Ovary (tissue), 9 donors: ENCODE results near the gene ARHGEF18. TPM values are rescaled to one million over a fixed set of nuclear protein-coding genes. Genes with fewer than 3 reads are reported as not detected.

ENCODE experiments used
- DNase-seq, 5 donors: peaks; one replicate each; pipeline ENCODE4 v3.0.0-alpha.2; 2019 to 2020
- H3K27ac ChIP-seq, 2 donors: fragments of 200-600 bp; one replicate each; pipeline versions ENCODE4 v1.5.1 to v1.8.0; 2019 to 2022
- H3K27me3 ChIP-seq: fragments of 200-600 bp; one replicate; pipeline ENCODE4 v1.8.0; 2022
- H3K36me3 ChIP-seq: fragments of 200-600 bp; sonication (generic); one replicate; pipeline ENCODE4 v1.5.1; 2019
- H3K4me1 ChIP-seq: one replicate; pipeline ENCODE4 v1.8.1; 2013; ENCODE audit warnings: mild to moderate bottlenecking, moderate library complexity; ENCODE audit not compliant: insufficient read depth
- H3K4me3 ChIP-seq: fragments of 200-600 bp; sonication (generic); one replicate; pipeline ENCODE4 v1.5.1; 2017
- H3K9me3 ChIP-seq, 2 donors: fragments of 200-600 bp in 1 of 2; sonication (generic) in 1 of 2; one replicate each; pipeline versions ENCODE4 v1.5.1 to v1.8.1; 2013 to 2019; ENCODE audit warnings: mild to moderate bottlenecking in 1 of 2, moderate library complexity in 1 of 2
- CTCF ChIP-seq, 3 donors: fragments of 450-650 bp in 2 of 3; fragments of 200-600 bp in 1 of 3; IDR thresholded peaks; one replicate each; pipeline versions ENCODE4 v1.5.1 to v1.8.0; 2016 to 2022; ENCODE audit warnings: antibody characterized with exemption in 3 of 3, mild to moderate bottlenecking in 1 of 3
- EP300 ChIP-seq: sonication (generic); formaldehyde crosslinking; IDR thresholded peaks from one replicate; pipeline ENCODE4 v1.6.1; 2017; ENCODE audit warnings: antibody characterized with exemption
- POLR2A ChIP-seq: fragments of 450-650 bp; IDR thresholded peaks from one replicate; pipeline ENCODE4 v1.6.1; 2017; ENCODE audit warnings: antibody characterized with exemption, mild to moderate bottlenecking, moderate library complexity
- WGBS, 3 donors: extraction: QIAGEN DNeasy Blood & Tissue Kit in 1 of 3; methylation state at CpG; one replicate each; pipeline versions ENCODE4 v1.1.5 to v1.1.7; 2013 to 2017; 5-methylcytosine and 5-hydroxymethylcytosine counted together
- intact Hi-C, 4 donors: fragments of 100-400 bp; cut with DNase I; formaldehyde crosslinking; loops; one replicate each; pipeline versions ENCODE4 v1.11.0 to v1.15.1; 2022 to 2023
- polyA plus RNA-seq, 2 donors: library from polyadenylated mRNA; stranded (reverse); fragments of 200-250 nt in 1 of 2; fragments of 350-450 nt in 1 of 2; fragmentation: Illumina TruSeq in 1 of 2; extraction: RNeasy Lipid Tissue Mini Kit (QIAGEN cat#74804) in 1 of 2; gene quantifications; one replicate each; pipeline ENCODE4 v1.2.3, GENCODE V29; 2013 to 2014
- total RNA-seq, 7 donors: library from RNA; depleted of rRNA in 2 of 7; stranded (reverse); fragments of >200 nt in 2 of 7; fragmentation: NEBNext Ultra II Directional in 3 of 7; extraction: Animal tissue kit (Norgen Biotek cat#: 25700) in 3 of 7; gene quantifications; one replicate each; pipeline versions ENCODE4 v1.1.0 to v1.2.4, GENCODE V29; 2016 to 2023
- donor health status: DM: no; HTN: no; CAD: no; lungs with moderate emphysema.
- donor health status: DM: no; HTN: no; CAD: no.
- donor health status: Bipolar disorder and iron deficiency.
- donor health status: DM: yes; HTN: yes; CAD: no.
- donor health status: DM: no; HTN: no; CAD: no.
- donor health status: DM: yes; HTN: yes; CAD: no.

ARHGEF18 gene
- total and polyA plus RNA-seq, 9 donors, result 2.5 to 31.6 (median 24.9) TPM

- intact Hi-C loops, result no loop called here
- Histone ChIP-seq H3K27me3 (no peaks in the 10 kb centered on the region), H3K27ac (no peak overlapping the region), H3K4me1 (no peaks in the 10 kb centered on the region), H3K36me3 (no peaks in the 10 kb centered on the region), H3K9me3 (no peaks in the 10 kb centered on the region), H3K4me3 (no peak overlapping the region)
- TF ChIP-seq EP300, result no peak
- TF ChIP-seq CTCF (IDR thresholded peaks at IDR 0.05), result no peak
- TF ChIP-seq POLR2A, result no peak
- WGBS, 3 donors, result 58 to 68% (median 60%) methylated on average over 9 of the region's 9 CpGs
- DNase-seq, result no peak
Measured at GRCh38 chr19:7382694-7383093, 34.0 kb downstream of the ARHGEF18 start.

- Histone ChIP-seq H3K27me3 (no peaks in the 10 kb centered on the region), H3K4me1 (no peaks in the 10 kb centered on the region), H3K9me3 (no peaks in the 10 kb centered on the region), H3K4me3 (no peak overlapping the region), H3K27ac (no peak overlapping the region), H3K36me3 (no peaks in the 10 kb centered on the region)
- 73 to 79% (median 75%) methylated on average over 7 of the region's 7 CpGs for WGBS, 3 donors
- TF ChIP-seq EP300 (no peak), POLR2A (no peak), CTCF (IDR thresholded peaks at IDR 0.05) (no peak)
- DNase-seq, result no peak
- intact Hi-C loops, result no loop called here
Measured at GRCh38 chr19:7383284-7383683, 34.5 kb downstream of the ARHGEF18 start.

GRCh38 chr19:7385062-7385461, 36.3 kb downstream of the ARHGEF18 start:
- Histone ChIP-seq H3K27ac (no peak overlapping the region), H3K4me3 (no peak overlapping the region), H3K36me3 (no peaks in the 10 kb centered on the region), H3K4me1 (no peaks in the 10 kb centered on the region), H3K27me3 (no peaks in the 10 kb centered on the region), H3K9me3 (no peaks in the 10 kb centered on the region)
- DNase-seq, result no peak
- TF ChIP-seq CTCF (IDR thresholded peaks at IDR 0.05) (no peak), EP300 (no peak), POLR2A (no peak)
- 89 to 93% (median 92%) methylated on average over 5 of the region's 5 CpGs for WGBS, 3 donors
- intact Hi-C loops, result no loop called here

- intact Hi-C loops, result no loop called here
- Histone ChIP-seq H3K36me3 (no peaks in the 10 kb centered on the region), H3K4me3 (no peak overlapping the region), H3K9me3 (no peaks in the 10 kb centered on the region), H3K4me1 (no peaks in the 10 kb centered on the region), H3K27ac (no peak overlapping the region), H3K27me3 (no peaks in the 10 kb centered on the region)
- TF ChIP-seq EP300 (no peak), POLR2A (no peak), CTCF (IDR thresholded peaks at IDR 0.05) (no peak)
- 53 to 62% (median 58%) methylated on average over 9 of the region's 9 CpGs for WGBS, 3 donors
- DNase-seq, result no peak
Measured at GRCh38 chr19:7386308-7386707, 37.6 kb downstream of the ARHGEF18 start.

GRCh38 chr19:7386769-7387168, 38.0 kb downstream of the ARHGEF18 start:
- H3K4me3 ChIP-seq, result no peak overlapping the region
- intact Hi-C loops, result no loop called here
- DNase-seq, result no peak
- no peaks in the 10 kb centered on the region for H3K9me3 ChIP-seq
- H3K27me3 ChIP-seq, result no peaks in the 10 kb centered on the region
- WGBS, 3 donors, result 64 to 75% (median 66%) methylated on average over 8 of the region's 8 CpGs
- H3K27ac ChIP-seq, result no peak overlapping the region
- TF ChIP-seq POLR2A (no peak), CTCF (IDR thresholded peaks at IDR 0.05) (no peak), EP300 (no peak)
- H3K36me3 ChIP-seq, result no peaks in the 10 kb centered on the region
- H3K4me1 ChIP-seq, result no peaks in the 10 kb centered on the region
